Measurements from ENCODE around the gene STPG3. TPM values are rescaled to one million over a fixed set of nuclear protein-coding genes. Genes with fewer than 3 reads are reported as not detected.
A peak's percentile ranks its signal among the peaks of the same experiment; 100 is the strongest.

The STPG3 gene
- total and polyA plus RNA-seq, 2 of the 13 experiments (the other 11 are each of a cell fraction or from before 2014, with no cell fraction given), result not detected

GRCh38 chr9:137236238-137236935 lies 14.7 kb upstream of the STPG3 start (continued):
- TF ChIP-seq ZSCAN30 (CRISPR knock-in tag; IDR thresholded peaks at IDR 0.05) (no peak), NPAS2 (CRISPR knock-in tag; IDR thresholded peaks at IDR 0.05; ENCODE audit: borderline replicate concordance) (no peak), CSRNP1 (CRISPR knock-in tag; IDR thresholded peaks at IDR 0.05) (no peak; the same call in 1 of the 2 replicates), DZIP1 (CRISPR knock-in tag; IDR thresholded peaks at IDR 0.05) (no peak), HCFC1 (IDR thresholded peaks at IDR 0.05; ENCODE audit: low read depth, low read length) (peak; percentile 6; the same call in 1 of the 2 replicates), ZNF251 (CRISPR knock-in tag; IDR thresholded peaks at IDR 0.05) (no peak; the same call in 1 of the 2 replicates), ZHX2 (IDR thresholded peaks at IDR 0.05; ENCODE audit: low read depth) (no peak), ZHX2 (CRISPR knock-in tag; IDR thresholded peaks at IDR 0.05; ENCODE audit: borderline replicate concordance) (0 out of 2 replicates have a peak, but pooled peaks have one; percentile 50), ZNF746 (CRISPR knock-in tag; IDR thresholded peaks at IDR 0.05) (peak; percentile 98), ATF1 (CRISPR knock-in tag; IDR thresholded peaks at IDR 0.05) (no peak), PAX8 (CRISPR knock-in tag; IDR thresholded peaks at IDR 0.05; ENCODE audit: borderline replicate concordance) (no peak), SCMH1 (CRISPR knock-in tag; IDR thresholded peaks at IDR 0.05; ENCODE audit: borderline replicate concordance) (no peak), ZNF674 (CRISPR knock-in tag; IDR thresholded peaks at IDR 0.05; ENCODE audit: low read depth) (no peak), HNRNPUL1 (IDR thresholded peaks at IDR 0.05; ENCODE audit: low read depth, low read length) (no peak), ZNF556 (CRISPR knock-in tag; IDR thresholded peaks at IDR 0.05; ENCODE audit: borderline replicate concordance) (peak; percentile 63; the same call in 1 of the 2 replicates), SMAD3 (CRISPR knock-in tag; IDR thresholded peaks at IDR 0.05) (peak; percentile 50; the same call in 1 of the 2 replicates), TBL1XR1 (IDR thresholded peaks at IDR 0.05; ENCODE audit: borderline replicate concordance, low read length, partially characterized antibody) (no peak), HDAC6 (IDR thresholded peaks at IDR 0.05; ENCODE audit: low read depth, low read length) (no peak), SRY (CRISPR knock-in tag; IDR thresholded peaks at IDR 0.05) (no peak), ZNF605 (CRISPR knock-in tag; IDR thresholded peaks at IDR 0.05) (peak; percentile 27; the same call in 1 of the 2 replicates)

All from HepG2 (cell line).